Keratinocyte (primary cell): ENCODE results near the gene GRAMD1C. TPM values are rescaled to one million over a fixed set of nuclear protein-coding genes. Genes with fewer than 3 reads are reported as not detected.
A peak's percentile ranks its signal among the peaks of the same experiment; 100 is the strongest.

ENCODE experiments used
- DNase-seq: peaks from one replicate; pipeline ENCODE4 v3.0.0-alpha.2; 2011; ENCODE audit warnings: low read depth, missing footprints, low spot score
- FAIRE-seq: peaks from 2 replicates; lab custom pipeline; 2011; peaks lifted over from hg19 to GRCh38; lab: Jason Lieb, UNC
- H2AFZ ChIP-seq: 2 replicates; pipeline ENCODE4 v1.6.0; 2012; ENCODE audit warnings: low read length, control low read depth, inconsistent platforms; ENCODE audit not compliant: control insufficient read depth
- H3K27ac ChIP-seq: 2 replicates; pipeline ENCODE4 v1.5.1; 2011; ENCODE audit warnings: low read length; ENCODE audit not compliant: control insufficient read depth, insufficient read depth
- H3K27me3 ChIP-seq: 3 replicates; pipeline ENCODE4 v1.6.0; 2011; ENCODE audit warnings: low read length; ENCODE audit not compliant: control insufficient read depth, insufficient read depth; ENCODE audit errors: extremely low read depth
- H3K36me3 ChIP-seq, 2 experiments: 2 replicates in 1 of 2; 3 replicates in 1 of 2; pipeline ENCODE4 v1.5.1; 2011; ENCODE audit warnings: low read length in 2 of 2, mild to moderate bottlenecking in 1 of 2; ENCODE audit not compliant: control insufficient read depth in 2 of 2, insufficient read depth in 2 of 2; ENCODE audit errors: extremely low read depth in 1 of 2
- H3K4me1 ChIP-seq: 3 replicates; pipeline ENCODE4 v1.5.1; 2011; ENCODE audit warnings: low read length; ENCODE audit not compliant: control insufficient read depth, insufficient read depth; ENCODE audit errors: extremely low read depth
- H3K4me2 ChIP-seq: 3 replicates; pipeline ENCODE4 v1.6.0; 2011; ENCODE audit warnings: low read depth, low read length; ENCODE audit not compliant: control insufficient read depth, insufficient read depth; ENCODE audit errors: extremely low read depth
- H3K4me3 ChIP-seq, 3 experiments: fragments of 200-600 bp in 1 of 3; sonication (generic) in 1 of 3; 2 replicates in 2 of 3; 3 replicates in 1 of 3; pipeline ENCODE4 v1.5.1; 2011 to 2016; ENCODE audit warnings: low read length in 3 of 3, mild to moderate bottlenecking in 3 of 3, control low read depth in 2 of 3, inconsistent platforms in 1 of 3, low read depth in 1 of 3, mixed read lengths in 1 of 3, mixed run types in 1 of 3, moderate library complexity in 1 of 3; ENCODE audit not compliant: control insufficient read depth in 2 of 3, insufficient read depth in 2 of 3; ENCODE audit errors: extremely low read depth in 1 of 3
- H3K79me2 ChIP-seq: 2 replicates; pipeline ENCODE4 v1.6.0; 2012; ENCODE audit warnings: low read length; ENCODE audit not compliant: control insufficient read depth, insufficient read depth
- H3K9ac ChIP-seq: 3 replicates; pipeline ENCODE4 v1.6.0; 2011; ENCODE audit warnings: low read length; ENCODE audit not compliant: control insufficient read depth, insufficient read depth; ENCODE audit errors: extremely low read depth
- H3K9me1 ChIP-seq: 3 replicates; pipeline ENCODE4 v1.6.0; 2011; ENCODE audit warnings: low read length; ENCODE audit not compliant: control insufficient read depth, insufficient read depth; ENCODE audit errors: extremely low read depth
- H3K9me3 ChIP-seq: 2 replicates; pipeline ENCODE4 v1.5.1; 2012; ENCODE audit warnings: low read depth, low read length; ENCODE audit not compliant: control insufficient read depth
- H4K20me1 ChIP-seq: 3 replicates; pipeline ENCODE4 v1.6.0; 2011; ENCODE audit warnings: low read length; ENCODE audit not compliant: control insufficient read depth, insufficient read depth; ENCODE audit errors: extremely low read depth
- CTCF ChIP-seq, 3 experiments: IDR thresholded peaks in 1 of 3; conservative IDR thresholded peaks in 1 of 3; optimal IDR thresholded peaks in 1 of 3; 2 replicates in 2 of 3; 3 replicates in 1 of 3; pipeline versions ENCODE3 to v1.5.1; 2011; ENCODE audit warnings: low read length in 3 of 3, mild to moderate bottlenecking in 3 of 3, moderate library complexity in 2 of 3, control low read depth in 1 of 3, inconsistent platforms in 1 of 3; ENCODE audit not compliant: insufficient read depth in 2 of 3; ENCODE audit errors: extremely low read depth in 1 of 3
- EZH2 ChIP-seq: IDR thresholded peaks from one replicate; pipeline ENCODE4 v1.6.1; 2012; ENCODE audit warnings: inconsistent platforms, mild to moderate bottlenecking, low read length, moderate library complexity
- dilution Hi-C: fragments of 300-500 bp; cut with MboI; formaldehyde crosslinking; loops from one replicate; pipeline ENCODE4 v1.7.0; 2020; ENCODE audit warnings: low sequenced_read_pairs; ENCODE audit not compliant: extremely low pct_ligation_motif_present
- polyA plus RNA-seq, 5 experiments: library from polyadenylated mRNA; depleted of rRNA in 3 of 5; stranded (reverse) in 3 of 5; stranded (forward) in 1 of 5; unstranded in 1 of 5; fragments of >200 nt; gene quantifications; 1 replicate in 1 of 5; 2 replicates in 3 of 5; 3 replicates in 1 of 5; pipeline versions ENCODE4 v1.2.1 to v1.2.3, GENCODE V29; 2011 to 2012; ENCODE audit warnings: missing spikeins in 2 of 5, low read depth in 1 of 5, low replicate concordance in 1 of 5

The GRAMD1C gene
- polyA plus RNA-seq, 1 donor (not counting 4 experiments of a cell fraction or from before 2014, with no cell fraction given): 2.7 TPM

GRCh38 chr3:113906568-113907140 is 68.1 kb downstream of the GRAMD1C start:
- H3K9me1 ChIP-seq: no peaks in the 10 kb centered on the region
- FAIRE-seq: peak; percentile 13
- H3K4me1 ChIP-seq: no peaks in the 10 kb centered on the region
- H3K9ac ChIP-seq: no peak overlapping the region
- H2AFZ ChIP-seq: no peak overlapping the region
- no peak overlapping the region for H3K27ac ChIP-seq
- no peaks in the 10 kb centered on the region for H4K20me1 ChIP-seq
- no peak for TF ChIP-seq EZH2
- TF ChIP-seq CTCF (optimal IDR thresholded peaks at IDR 0.05 in 1 of 3, IDR thresholded peaks at IDR 0.05 in 1 of 3, conservative IDR thresholded peaks at IDR 0.05 in 1 of 3; ENCODE audit: extremely low read depth in 1 of 3, insufficient read depth in 2 of 3, low read length in 3 of 3): no peak
- no peak overlapping the region for H3K4me3 ChIP-seq
- H3K79me2 ChIP-seq: no peaks in the 10 kb centered on the region
- no peak for DNase-seq
- H3K4me2 ChIP-seq: no peak overlapping the region
- no peaks in the 10 kb centered on the region for H3K27me3 ChIP-seq
- no peaks in the 10 kb centered on the region for H3K36me3 ChIP-seq
- H3K9me3 ChIP-seq: no peaks in the 10 kb centered on the region
- dilution Hi-C loops: no loop called here

- Histone ChIP-seq H3K4me1 (peaks cover 5% of the 10 kb centered on the region), H3K9ac (no peak overlapping the region), H3K9me1 (no peaks in the 10 kb centered on the region), H4K20me1 (no peaks in the 10 kb centered on the region), H3K4me2 (no peak overlapping the region), H3K36me3 (no peaks in the 10 kb centered on the region), H3K9me3 (no peaks in the 10 kb centered on the region), H3K27me3 (no peaks in the 10 kb centered on the region), H3K4me3 (no peak overlapping the region), H3K27ac (no peak overlapping the region), H2AFZ (no peak overlapping the region), H3K79me2 (no peaks in the 10 kb centered on the region)
- DNase-seq (no peak), FAIRE-seq (no peak)
- dilution Hi-C loops: no loop called here
- TF ChIP-seq CTCF (optimal IDR thresholded peaks at IDR 0.05 in 1 of 3, IDR thresholded peaks at IDR 0.05 in 1 of 3, conservative IDR thresholded peaks at IDR 0.05 in 1 of 3; ENCODE audit: extremely low read depth in 1 of 3, insufficient read depth in 2 of 3, low read length in 3 of 3) (no peak), EZH2 (no peak)
These were observed 69.5 kb downstream of the GRAMD1C start for GRCh38 chr3:113908133-113908532.
